Measurements from ENCODE around the gene KIAA1671.
"Not testable (repeated sequence)": the region's sequence is repeated elsewhere in the genome, so short reads cannot be mapped to it uniquely, and the experiment has no call there.

KIAA1671 gene
- 4.1 to 52.6 reads per million in 2 donors for total RNA-seq

DNA sequence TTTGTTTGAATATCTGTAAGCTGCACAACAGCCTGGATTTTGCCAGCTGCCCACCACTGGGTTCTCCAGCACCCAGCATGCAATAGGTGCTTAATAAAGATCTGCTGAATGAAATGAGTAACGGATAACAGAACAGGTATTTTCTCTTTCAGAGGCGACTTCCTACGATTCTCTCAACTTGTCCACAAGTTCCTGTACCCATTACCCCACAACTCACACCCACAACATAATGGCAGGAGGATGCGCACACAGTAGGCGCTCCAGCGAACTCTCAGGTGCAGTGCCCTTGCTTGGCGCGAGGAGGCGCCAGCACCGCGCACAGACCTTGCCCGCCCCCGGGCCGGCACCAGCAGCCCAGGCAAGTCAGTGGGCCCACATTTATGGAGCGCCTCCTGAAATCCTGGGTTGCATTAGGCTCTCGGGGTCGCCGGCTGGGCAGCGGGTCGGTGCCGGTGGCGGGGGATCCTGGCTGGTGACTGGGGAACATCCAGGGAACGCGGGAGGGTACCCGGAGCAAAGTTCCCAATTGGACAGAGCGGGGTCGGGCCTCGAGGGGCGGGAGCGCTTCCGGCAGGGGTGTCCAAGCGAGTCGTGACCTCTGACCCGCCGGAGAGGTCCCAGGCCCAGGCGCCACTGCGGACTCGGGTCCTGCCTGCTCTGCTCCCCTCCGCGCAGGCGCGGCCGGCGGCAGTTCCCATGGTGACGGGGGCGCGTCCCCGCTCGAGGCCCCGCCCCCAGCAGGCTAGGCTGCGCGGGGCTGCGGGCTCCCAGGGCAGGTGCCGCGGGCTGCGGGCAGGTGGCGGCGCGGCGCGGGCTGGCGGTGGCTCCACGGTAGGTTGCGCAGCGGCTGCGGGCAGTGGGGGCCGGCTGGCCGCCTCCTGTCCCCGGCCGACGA lies at the start of gene KIAA1671:
Gene KIAA1671, plus strand, starts transcription at position 775 of the 895 bp plus-strand sequence. CDS start 75,284 bp downstream, outside the sequence.
- peak; percentile 78 for DNase-seq

DNA sequence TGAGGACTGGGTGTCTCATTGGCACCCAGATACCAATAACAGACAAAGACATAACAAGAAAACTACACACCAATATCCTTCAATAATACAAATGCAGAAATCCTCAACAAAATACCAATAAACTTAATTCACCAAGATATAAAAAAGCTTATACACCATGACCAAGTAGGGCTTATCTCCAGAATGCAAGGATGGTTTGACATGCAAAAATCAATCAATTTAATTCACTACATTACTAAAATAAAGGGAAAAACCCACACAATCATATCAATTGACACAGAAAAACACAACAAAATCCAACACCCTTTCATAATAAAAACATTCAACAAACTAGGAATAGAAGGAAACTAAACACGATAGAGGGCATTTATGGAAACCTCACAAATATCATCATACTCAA lies 46.6 kb upstream of the KIAA1671 start:
- no peak for DNase-seq

DNA sequence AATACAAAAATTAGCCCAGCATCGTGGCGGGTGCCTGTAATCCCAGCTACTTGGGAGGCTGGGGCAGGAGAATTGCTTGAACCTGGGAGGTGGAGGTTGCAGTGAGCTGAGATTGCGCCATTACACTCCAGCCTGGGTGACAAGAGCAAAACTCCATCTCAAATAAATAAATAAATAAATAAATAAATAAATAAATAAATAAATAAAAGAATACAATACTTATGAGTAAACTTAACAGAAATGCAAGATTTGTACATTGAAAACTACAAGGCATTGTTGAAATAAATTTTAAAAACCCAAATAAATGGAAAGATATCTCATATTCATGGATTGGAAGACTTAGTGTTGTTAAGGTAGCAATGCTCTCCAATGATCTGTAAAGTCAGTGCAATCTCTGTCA lies 45.4 kb upstream of the KIAA1671 start:
- not testable (repeated sequence) for DNase-seq

DNA sequence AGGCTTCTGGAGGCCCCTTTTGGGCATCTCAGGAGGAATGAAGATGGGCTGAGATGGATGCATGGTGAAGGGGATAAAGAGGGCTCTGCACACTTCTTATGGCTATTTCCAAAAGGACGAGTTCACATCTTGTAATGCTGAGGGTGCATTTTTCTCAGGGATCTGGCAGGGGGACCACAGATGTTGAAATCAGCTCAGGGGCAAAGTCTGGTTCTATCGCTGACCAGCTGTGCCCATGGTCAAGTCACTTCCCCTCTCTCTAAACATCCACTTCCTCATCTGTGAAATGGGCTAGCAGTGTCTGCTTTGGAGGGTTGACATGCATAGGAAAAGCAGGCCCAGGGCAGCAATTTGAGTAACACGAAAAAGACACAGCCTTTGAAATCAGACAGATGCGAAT lies 32.5 kb upstream of the KIAA1671 start:
- DNase-seq, result no peak

DNA sequence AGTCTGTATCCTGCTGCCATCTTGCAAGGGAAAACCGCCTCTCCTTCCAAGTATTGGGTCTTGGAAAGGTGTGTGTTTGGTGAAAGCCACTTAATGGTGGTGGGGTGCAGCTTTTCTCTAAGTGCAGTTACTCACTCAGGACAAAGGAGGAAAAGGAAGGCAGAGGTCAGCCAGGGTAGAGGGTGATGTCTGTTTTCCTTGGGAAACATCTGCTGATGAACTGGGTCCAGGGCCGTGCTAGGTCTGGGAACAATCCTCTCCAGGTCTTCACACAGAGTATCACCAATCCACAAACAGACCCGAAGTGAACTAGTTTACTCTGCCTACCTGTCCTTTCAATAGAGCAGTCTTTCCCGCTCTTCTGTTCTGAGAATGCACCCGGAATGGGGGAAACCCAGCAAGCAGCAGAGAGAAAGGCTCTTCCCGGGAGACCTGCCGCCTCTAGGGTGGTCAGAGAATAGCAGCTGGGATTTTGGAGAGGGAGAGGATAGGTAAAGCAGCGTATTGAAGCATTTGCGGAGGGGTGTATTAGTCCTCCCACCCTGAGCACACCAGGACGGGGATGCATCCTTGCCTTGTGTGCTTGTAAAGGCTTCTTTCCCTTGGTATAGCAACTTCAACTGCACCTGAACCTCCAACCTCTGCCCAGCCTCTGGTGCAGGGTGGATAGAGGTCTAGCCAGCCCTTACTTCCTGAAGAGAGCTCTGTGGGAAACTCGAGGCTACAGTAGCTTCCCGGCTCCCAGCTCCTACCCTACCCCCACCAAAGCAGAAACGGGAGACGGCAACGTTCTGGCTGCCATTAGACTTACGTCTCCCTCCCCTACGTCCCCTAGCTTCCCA lies 26.7 kb upstream of the KIAA1671 start:
- no peak for DNase-seq

DNA sequence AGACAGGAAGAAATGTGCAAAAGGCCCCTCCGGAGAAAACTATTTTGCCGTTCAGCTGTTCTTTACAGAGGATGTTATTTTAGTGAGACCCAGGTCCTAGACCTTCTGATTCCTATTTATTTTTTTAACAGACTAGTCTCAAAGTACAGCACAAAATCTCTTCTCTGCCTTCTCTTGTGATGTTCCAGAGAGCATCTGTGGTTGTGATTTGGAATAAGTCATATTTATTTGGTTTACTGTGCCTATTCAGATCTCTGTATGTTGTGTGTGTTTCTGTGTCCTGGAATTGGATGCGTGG lies 26.1 kb upstream of the KIAA1671 start:
- no peak for DNase-seq

DNA sequence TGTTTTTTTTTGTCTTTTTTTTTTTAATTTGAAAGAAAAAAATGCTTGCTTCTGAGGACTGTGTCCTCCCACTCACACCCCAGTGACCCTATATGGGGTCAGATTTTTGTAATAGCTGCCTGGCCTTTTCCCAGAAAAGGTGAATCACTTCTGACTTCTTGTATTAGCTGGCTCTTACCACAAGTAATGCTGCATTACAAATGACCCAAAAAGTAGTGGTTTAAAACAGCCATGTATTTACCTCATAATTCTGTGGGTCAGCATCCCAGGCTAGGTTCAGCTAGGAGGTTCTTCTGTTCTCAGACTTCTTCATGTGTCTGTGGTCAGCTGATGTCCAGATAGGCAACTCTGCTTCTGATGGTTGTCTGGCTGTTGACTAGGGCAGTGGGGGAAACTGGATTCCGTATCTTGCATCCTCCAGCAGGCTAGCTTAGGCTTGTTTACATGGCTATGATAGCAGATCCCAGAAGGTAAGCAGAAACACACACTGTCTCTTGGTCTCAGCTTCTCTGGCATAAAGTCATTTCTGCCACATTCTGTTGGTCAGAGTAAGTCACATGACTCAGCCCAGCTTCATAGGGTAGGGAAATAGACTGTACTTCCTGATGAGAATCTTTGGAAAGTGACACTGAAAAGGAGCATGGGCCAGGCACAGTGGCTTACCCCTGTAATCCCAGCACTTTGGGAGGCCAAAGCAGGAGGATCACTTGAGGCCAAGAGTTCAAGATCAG lies 25.5 kb upstream of the KIAA1671 start:
- no peak for DNase-seq

DNA sequence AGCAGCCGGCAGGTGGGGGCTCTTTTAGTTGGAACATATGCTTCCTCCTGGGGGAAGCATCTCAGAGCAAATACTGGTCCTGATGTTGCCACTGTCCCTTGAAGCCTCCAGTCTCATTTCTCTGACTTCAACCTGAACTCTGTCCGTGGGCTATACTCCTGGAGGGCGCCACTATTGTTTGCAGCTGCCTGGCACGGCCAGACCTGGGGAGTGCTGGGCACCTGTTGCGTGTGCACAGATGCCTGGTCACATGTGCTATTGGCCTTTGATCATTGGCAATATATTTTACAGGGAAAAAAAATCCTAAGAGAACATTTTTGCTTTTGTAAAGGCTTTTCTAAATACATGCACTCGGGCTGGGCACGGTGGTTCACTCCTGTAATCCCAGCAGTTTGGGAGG lies 24.2 kb upstream of the KIAA1671 start:
- DNase-seq, result no peak

DNA sequence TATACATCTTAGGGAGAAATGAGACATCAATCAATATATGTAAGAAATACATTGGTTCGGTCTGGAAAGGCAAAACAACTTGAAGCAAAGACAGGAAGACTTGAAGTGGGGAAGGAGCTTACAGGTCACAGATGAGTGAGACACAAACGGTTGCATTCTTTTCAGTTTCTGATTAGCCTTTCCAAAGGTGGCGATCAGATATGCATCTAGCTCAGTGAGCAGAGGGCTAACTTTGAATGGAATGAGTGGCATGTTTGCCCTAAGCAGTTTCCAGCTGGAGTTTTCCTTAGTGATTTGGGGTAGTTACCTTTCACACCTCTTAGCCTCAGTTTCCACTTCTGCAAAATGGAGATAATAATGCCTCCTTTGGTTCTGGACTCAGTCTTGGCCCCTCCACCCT lies 21.8 kb upstream of the KIAA1671 start:
- no peak for DNase-seq

DNA sequence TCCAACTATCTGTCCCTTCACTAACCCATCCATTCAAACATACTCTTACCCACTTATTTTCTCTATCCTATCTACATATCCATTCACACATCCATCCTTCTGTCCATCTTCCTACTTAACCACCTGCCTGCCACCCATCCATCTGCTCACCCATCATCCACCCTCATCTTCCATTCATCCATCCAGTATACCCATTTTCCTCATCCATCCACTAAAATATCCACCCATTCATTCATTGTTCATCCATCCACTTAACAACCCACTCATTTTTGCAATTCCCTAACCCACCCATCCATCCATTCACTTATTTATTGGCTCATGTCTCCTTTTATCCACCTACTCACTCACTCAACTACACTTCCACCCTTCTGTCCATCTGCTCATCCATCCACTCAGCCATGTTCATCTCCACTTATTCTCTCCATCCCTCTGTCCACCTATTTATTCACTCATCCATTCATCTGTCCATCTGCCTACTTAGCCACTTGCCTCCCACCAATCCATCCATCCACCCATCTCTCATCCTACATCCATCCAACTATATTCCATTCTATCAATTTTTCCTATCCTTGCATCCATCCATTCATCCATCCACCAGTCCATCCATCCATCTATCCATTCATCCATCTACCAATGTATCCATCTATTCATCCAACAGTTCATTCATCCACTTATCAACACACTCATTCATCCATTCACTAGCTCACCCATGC lies 16.6 kb upstream of the KIAA1671 start:
- DNase-seq, result no peak

DNA sequence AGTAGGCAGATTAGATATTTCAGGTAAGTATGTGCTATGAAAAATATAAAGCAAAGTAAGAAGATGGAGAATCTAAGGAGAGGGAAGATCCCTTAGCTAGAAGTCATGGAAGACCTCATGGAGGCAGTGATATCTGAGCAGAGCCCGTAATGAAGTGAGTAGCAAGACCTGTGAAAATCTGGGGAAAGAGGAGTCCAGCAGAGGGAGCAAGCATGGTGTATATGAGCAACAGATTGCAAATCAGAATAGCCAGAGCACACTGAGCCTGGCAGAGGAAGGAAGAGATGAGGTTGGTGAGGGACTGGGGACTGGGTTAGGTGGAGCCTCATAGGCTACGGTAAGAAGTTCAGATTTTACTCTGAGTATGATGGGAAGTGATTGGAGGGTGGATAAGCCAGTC lies 15.4 kb upstream of the KIAA1671 start:
- no peak for DNase-seq

DNA sequence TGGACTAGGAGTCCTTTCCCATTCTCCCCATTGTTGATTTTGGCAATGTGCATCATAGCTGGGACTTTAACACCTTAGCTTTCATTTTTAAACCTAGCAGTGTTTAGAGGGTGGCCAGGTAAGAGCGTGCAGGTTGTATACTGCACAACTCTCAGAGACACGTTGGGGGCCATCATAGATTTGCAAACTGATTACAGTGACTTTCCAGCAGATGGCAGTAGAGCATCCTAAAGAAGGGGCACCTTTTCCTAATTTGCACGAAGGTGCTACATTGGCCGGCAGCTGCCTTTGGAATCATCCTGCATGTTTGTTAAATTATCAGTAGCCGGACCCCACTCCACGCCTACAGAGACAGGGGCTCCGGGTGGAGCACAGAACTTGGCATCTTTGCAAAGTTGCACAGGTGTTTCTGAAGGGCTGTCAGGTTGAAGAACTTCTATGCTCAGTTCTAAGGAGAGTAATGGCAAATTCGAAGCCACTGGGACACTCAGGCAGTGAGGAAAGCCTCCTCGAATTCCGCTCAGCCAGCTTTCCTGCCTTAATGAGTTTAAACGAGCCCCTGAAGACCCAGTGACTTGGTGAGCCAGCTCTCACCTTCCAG lies 13.7 kb upstream of the KIAA1671 start:
- no peak for DNase-seq

DNA sequence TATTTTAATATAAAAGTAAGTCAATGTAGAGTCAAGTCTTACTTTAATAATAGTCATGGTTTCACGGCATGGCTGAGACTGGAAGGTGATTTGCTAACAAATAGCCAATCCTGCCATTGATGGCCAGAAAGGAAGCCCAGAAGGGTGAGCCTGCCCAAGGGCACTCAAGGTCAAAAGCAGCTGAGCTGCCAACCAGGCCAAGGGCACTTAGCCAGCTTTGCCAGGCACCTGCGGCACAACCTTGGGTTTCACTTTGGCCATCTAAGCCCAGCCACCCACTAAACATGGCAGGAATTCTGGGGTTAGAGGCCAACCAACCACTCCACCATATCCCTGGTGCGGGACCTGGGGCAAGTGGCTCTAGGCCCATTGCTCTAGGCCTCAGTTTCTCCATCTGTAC lies 10.2 kb upstream of the KIAA1671 start:
- no peak for DNase-seq

DNA sequence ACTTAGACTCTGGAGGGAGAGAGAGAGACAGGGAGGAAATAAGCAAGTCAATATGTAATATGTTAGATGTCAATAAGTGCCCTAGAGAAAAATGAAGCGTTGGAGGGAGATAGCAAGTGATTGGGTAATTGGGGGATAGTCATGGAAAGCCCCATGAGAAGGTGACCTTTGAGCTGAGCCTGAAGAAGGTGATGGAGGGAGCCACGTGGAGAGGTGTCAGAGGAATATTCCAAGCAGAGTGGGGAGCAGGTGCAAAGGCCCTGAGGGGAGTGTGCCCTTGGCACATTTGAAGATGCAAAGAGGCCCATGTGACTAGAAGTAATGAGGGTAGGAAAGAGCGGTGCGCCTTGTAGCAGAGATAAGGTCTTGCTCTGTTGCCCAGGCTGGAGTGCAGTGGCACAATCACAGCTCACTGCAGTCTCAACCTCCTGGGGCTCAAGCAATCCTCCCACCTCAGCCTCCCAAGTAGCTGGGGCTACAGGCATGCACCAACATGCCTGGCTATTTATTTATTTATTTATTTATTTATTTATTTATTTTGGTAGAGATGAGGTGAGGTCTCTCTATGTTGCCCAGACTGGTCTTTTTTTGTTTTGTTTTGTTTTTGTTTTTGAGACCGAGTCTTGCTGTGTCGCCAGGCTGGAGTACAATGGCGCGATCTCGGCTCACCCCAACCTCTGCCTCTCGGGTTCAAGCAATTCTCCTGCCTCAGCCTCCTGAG lies 8.1 kb upstream of the KIAA1671 start:
- no peak for DNase-seq

DNA sequence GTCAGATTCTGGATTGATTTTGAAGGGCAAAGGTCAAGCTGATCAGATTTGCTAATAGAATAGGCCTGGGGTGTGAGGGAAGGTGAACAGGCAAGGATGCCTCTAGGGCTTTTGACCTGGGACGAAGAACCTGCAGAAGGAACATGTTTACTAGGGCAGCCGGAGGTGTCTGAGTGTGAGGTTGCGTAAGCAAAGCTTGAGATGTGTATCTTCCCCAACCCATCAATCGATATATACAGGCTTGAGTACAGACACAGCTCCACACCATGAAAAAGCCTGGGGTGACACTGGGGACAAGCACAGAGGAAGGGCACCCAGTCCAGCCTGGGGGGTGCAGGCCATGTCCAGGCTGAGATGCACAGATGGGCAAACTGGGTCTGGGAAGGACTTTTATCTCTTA lies 7.1 kb upstream of the KIAA1671 start:
- DNase-seq, result no peak

DNA sequence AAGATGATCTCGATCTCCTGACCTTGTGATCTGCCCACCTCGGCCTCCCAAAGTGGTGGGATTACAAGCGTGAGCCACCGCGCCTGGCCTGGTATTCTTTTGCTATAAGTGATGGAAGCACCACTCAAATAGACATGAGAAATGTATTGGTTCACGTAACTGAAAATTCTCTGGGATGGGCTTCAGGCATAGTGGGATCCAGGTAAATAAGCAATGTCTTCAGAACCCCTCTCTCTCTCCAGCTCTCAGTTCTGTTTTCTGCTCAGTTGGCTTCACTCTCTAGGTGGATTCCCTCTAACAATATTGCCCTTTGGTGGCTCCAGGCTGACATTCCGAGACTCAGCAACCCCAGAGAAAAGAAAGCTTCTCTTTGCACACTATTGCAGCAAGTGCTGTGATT lies 5.1 kb upstream of the KIAA1671 start:
- DNase-seq, result no peak

DNA sequence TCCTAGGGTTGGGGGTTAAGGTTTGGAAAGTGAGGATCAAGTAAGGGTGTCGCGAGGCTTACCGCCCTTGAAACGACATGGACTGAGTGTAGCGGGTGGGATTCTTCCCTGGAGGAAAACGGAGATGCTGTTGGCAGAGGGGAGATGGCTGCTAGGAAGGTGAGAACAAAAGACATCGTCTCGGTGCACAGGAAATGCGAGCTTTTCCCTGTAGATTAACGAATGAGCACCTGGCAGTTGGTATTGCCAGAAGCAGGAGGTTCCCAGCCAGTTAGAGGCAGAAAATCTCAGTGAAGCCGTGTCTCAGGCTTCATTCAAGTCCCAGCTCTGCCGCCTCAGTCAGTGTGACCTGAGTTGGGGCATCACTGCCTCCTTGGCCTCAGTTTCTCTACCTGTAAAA lies 4.6 kb upstream of the KIAA1671 start:
- no peak for DNase-seq

DNA sequence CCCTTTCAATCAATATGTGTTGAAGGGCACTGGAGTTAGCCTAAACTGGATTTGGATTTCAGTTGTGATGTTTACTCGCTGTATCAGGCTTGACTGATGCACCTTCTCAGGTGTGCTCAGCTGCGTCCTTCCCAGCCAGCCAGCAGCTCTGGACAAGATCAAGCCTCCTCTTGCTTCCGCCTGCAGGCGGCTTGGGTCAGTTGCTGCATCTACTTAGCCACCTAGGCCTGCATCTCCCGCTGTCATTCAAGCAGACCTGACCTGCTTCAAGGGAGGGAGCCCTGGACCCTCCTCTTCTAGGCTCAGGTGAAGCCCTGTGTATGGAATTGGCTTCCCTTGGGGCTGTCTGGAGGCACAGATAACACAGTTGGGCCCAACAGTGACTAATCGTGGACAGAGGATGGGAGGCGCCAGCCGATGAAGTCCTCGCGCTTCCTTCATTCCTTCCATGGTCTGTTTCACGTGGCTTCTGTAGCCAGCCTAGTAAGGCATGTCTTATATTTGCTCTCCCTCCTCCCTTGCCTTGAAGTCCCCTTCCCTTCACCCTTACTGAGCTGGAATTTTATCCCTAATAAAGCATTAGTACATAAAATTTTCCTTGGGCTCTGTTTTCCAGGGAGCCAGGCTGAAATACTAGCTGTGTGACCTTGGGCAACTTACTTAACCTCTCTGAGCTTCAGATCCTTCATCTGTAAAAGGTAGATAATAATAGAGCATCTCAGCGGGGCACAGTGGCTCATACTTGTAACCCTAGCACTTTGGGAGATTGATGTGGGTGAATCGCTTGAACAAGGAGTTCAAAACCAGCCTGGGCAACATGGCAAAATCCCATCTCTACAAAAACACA lies 3.9 kb upstream of the KIAA1671 start:
- no peak for DNase-seq

DNA sequence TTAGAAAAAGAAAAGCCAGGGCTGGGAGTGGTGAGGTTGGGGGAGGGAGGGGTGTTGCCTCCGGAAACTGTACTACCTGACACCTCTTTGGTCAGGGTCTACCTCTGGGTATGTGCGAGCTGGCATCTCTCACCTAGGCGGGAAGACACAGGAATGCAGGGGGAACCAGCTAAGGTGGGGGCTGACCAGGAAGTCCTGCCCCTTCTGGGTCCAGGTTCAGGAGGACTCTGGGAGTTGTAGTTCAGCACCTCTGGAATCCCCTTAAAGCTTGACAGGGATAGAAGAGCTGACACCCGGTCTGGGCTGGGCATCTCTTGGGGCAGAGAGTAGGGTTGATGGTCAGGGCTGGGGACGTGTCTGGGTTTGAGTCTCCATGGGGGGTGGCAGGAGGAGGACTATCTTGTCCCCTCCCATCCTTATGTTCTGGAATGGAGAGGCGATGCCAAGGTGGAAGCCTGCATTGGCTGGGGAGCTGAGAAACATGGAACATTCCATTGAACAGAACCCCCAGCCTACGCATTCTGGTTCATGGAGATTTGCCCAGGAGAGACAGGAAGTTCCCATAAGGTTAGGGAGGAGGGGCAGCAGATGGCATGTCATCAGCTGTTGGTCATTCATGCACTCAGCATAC lies 2.1 kb upstream of the KIAA1671 start:
- DNase-seq, result no peak

DNA sequence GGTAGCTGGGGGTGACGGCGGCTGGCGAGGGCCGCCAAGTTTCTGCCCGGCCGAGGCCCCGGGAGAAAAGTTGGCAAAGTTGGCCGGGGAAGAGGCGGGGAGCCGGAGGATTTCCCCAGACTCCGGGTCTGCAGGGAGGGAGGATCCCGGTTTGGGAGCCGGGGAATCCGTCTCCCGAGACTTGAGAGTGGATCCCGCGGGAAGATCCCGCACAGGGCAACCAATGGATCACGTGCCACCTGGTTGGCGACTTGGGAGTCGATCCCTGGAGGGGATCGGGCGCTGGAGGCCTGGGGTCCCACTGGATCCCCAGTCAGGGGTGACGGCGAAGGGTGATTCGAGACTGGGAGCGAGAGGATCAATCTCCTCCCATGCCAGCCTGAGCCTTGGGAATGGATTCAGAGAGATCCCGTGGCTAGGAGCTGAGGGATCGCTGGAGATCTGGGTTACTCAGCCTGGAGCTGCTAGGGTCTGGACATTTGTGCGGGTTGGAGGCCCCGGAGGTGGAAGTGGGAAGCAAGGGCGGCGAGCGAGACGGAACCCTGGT lies 394 bp downstream of the KIAA1671 start:
- DNase-seq, result no peak
